Bronchial epithelial cell (primary cell): ENCODE results near the gene WDR12. TPM values are rescaled to one million over a fixed set of nuclear protein-coding genes. Genes with fewer than 3 reads are reported as not detected.
"Not testable (repeated sequence)": the region's sequence is repeated elsewhere in the genome, so short reads cannot be mapped to it uniquely, and the experiment has no call there.

ENCODE experiments used
- DNase-seq: peaks from one replicate; pipeline ENCODE4 v3.0.0-alpha.2; 2010; ENCODE audit warnings: low read depth
- FAIRE-seq: peaks from 2 replicates; lab custom pipeline; 2011; peaks lifted over from hg19 to GRCh38; lab: Jason Lieb, UNC
- H3K27me3 ChIP-seq: 2 replicates; pipeline ENCODE4 v1.5.1; 2011; ENCODE audit warnings: low read length; ENCODE audit not compliant: control insufficient read depth, insufficient read depth
- H3K36me3 ChIP-seq: 2 replicates; pipeline ENCODE4 v1.5.1; 2011; ENCODE audit warnings: low read length; ENCODE audit not compliant: control insufficient read depth, insufficient read depth
- H3K4me3 ChIP-seq: 2 replicates; pipeline ENCODE4 v1.5.1; 2011; ENCODE audit warnings: mild to moderate bottlenecking, low read depth, low read length, control low read depth
- total RNA-seq: library from RNA; depleted of rRNA; stranded (reverse); fragments of >200 nt; gene quantifications from 2 replicates; pipeline ENCODE4 v1.2.1, GENCODE V29; 2014
- TF ChIP-seq, protein P1 (sequence below): IDR thresholded peaks from 2 replicates; pipeline ENCODE4 v1.5.1; 2011; ENCODE audit warnings: mild to moderate bottlenecking, moderate library complexity, low read length, control low read depth, inconsistent platforms; ENCODE audit not compliant: insufficient read depth, severe bottlenecking

The WDR12 gene
- total RNA-seq, 1 donor from 2014 or later, result 55.0 TPM

DNA sequence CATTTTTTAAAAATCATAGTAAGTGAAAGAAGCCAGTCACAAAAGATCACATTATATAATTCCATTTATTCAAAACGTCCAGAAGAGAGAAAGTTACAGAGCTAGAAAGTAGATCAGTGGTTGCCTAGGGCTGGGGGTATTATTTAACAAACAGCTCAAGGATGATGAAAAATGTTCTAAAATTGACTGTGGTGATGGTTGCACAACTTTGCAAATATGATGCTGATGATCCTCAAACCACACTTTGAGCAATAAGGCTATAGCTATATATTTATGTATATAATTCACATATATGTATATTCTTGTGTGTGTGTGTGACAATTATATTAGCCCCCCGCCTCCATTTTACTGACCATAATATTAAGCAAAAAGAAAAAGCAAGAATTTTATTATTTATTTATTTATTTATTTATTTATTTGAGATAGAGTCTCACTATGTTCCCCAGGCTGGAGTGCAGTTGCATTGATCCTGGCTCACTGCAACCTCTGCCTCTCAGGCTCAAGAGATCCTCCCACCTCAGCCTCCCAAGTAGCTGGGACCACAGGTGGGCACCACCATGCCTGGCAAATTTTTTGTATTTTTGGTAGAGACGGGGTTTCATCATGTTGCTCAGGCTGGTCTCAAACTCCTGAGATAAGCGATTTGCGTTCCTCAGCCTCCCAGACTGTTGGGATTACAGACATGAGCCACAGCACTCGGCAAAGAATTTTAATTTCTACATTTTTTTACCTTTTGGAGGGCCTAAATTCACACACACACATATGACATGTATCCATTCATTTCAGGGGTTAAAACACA lies 1.9 kb downstream of the WDR12 start:
- Histone ChIP-seq H3K27me3 (no peaks in the 10 kb centered on the region), H3K36me3 (no peaks in the 10 kb centered on the region), H3K4me3 (no peak overlapping the region)
- TF ChIP-seq, protein P1, sequence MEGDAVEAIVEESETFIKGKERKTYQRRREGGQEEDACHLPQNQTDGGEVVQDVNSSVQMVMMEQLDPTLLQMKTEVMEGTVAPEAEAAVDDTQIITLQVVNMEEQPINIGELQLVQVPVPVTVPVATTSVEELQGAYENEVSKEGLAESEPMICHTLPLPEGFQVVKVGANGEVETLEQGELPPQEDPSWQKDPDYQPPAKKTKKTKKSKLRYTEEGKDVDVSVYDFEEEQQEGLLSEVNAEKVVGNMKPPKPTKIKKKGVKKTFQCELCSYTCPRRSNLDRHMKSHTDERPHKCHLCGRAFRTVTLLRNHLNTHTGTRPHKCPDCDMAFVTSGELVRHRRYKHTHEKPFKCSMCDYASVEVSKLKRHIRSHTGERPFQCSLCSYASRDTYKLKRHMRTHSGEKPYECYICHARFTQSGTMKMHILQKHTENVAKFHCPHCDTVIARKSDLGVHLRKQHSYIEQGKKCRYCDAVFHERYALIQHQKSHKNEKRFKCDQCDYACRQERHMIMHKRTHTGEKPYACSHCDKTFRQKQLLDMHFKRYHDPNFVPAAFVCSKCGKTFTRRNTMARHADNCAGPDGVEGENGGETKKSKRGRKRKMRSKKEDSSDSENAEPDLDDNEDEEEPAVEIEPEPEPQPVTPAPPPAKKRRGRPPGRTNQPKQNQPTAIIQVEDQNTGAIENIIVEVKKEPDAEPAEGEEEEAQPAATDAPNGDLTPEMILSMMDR, result no peak
- no peak for DNase-seq
- no peak for FAIRE-seq

DNA sequence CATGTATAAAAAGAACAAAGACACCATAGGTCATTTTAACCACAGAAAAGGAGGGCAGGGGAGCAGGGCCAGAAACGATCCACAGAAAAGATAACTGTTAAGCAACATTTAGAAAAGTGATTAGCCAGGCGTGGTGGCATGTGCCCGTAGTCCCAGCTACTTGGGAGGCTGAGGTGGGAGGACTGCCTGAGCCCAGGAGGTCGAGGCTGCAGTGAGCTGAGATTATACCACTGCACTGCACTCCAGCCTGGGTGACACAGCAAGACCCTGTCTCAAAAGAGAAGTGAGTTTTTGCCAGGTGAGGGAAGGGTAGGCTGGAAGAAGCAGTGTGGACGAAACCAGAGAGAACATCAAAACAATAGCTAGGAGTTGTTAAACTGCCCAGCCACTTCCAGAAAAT lies 3.3 kb downstream of the WDR12 start:
- DNase-seq (no peak), FAIRE-seq (no peak)
- no peaks in the 10 kb centered on the region for H3K27me3 ChIP-seq
- TF ChIP-seq, protein P1, result no peak
- H3K36me3 ChIP-seq, result no peaks in the 10 kb centered on the region
- no peak overlapping the region for H3K4me3 ChIP-seq

DNA sequence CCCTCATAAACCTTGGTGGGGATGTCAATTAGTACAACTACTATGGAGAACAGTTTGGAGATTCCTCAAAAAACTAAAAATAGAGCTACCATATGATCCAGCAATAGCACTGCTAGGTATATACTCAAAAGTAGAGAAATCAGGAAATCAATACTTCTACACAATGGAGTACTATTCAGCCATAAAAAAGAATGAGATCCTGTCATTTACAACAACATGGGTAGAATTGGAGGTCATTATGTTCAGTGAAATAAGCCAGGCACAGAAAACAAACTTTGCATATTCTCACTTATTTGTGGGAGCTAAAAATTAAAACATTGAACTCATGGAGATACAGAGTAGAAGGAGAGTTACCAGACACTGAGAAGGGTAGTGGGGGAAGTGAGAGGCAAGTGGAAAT lies 6.0 kb downstream of the WDR12 start:
- not testable (repeated sequence) for DNase-seq, FAIRE-seq, H3K27me3 ChIP-seq, H3K36me3 ChIP-seq, H3K4me3 ChIP-seq

DNA sequence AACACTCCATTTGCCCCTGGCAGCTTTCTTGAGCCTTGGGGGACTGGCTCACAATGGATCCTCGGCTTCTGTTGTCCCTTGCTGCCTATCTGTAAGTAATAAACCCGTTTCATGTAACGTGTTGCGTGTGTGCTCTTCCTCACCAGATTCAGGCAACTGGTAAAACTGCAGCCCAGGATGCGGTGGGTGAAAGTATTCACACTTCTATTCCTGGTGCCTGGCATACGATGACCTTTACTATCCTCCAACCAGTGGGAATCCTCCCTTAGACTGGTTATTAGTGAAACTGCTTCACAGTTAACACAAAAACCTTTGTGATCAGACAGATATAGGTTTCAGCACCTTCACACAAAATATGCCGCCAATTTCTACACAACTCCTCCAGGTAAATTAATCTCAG lies 26.3 kb downstream of the WDR12 start:
- TF ChIP-seq, protein P1, result no peak
- Histone ChIP-seq H3K27me3 (no peaks in the 10 kb centered on the region), H3K4me3 (no peak overlapping the region), H3K36me3 (peaks cover 6% of the 10 kb centered on the region)
- FAIRE-seq (no peak), DNase-seq (no peak)

DNA sequence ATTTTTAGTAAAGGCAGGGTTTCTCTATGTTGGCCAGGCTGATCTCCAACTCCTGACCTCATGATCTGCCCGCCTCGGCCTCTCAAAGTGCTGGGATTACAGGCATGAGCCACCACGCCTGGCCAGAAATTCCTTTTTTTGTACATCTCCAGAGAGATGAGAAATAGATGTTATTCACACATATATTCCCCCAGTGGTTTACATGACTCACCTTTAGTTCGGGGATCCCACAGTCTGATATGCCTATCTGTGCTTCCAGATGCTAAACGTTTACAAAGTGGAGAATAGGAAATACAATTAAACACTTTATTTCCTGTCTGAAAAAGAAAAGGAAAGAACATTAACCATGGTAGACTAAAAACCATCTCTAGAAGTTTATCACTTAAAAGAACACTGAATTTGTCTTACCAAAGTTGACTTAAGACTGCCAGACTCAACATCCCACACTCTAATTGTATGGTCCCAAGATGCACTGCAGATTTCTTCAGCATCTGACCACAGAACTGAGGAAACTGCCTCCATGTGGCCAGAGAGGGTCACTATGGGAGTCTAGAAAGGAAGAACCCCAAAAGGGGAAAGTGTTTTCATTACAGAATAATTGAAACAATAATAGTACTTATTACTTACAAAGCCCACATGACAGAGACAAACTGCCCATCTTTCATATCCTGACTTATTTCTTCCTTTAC lies 27.3 kb downstream of the WDR12 start:
- no peak for FAIRE-seq
- H3K4me3 ChIP-seq, result no peak overlapping the region
- DNase-seq, result no peak
- peaks cover 4% of the 10 kb centered on the region for H3K36me3 ChIP-seq
- TF ChIP-seq, protein P1, result no peak
- H3K27me3 ChIP-seq, result no peaks in the 10 kb centered on the region

DNA sequence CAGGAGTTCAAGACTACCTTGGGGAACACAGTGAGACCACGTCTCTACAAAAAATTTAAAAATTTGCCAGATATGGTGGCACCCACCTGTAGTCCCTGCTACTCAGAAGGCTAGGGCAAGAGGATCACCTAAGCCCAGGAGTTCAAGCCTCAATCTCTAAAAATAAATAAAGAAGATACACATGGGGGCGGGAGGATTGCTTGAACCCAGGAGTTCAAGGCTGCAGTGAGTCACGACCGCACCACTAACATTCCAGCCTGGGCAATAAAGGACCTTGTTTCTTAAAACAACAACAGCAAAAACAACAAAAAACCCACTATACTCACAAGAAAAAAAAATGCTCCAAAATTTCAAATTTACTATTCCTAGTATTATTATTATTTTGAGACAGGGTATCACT lies 29.9 kb downstream of the WDR12 start:
- no peak overlapping the region for H3K4me3 ChIP-seq
- FAIRE-seq (no peak), DNase-seq (no peak)
- no peaks in the 10 kb centered on the region for H3K27me3 ChIP-seq
- TF ChIP-seq, protein P1, result no peak
- peaks cover 4% of the 10 kb centered on the region for H3K36me3 ChIP-seq
